H54 (cell line): ENCODE measurements around the gene GSTM4.

Source experiments
- DNase-seq: peaks from one replicate; pipeline ENCODE4 v3.0.0; 2011; ENCODE audit warnings: low spot score, mixed read lengths; ENCODE audit not compliant: insufficient read length
- FAIRE-seq: peaks from 3 replicates; lab custom pipeline; 2011; peaks lifted over from hg19 to GRCh38; lab: Jason Lieb, UNC
- POLR2A ChIP-seq: IDR thresholded peaks from 2 replicates; pipeline ENCODE4 v1.6.1; 2011; ENCODE audit warnings: low read depth, mild to moderate bottlenecking, low read length

The GSTM4 gene

DNA sequence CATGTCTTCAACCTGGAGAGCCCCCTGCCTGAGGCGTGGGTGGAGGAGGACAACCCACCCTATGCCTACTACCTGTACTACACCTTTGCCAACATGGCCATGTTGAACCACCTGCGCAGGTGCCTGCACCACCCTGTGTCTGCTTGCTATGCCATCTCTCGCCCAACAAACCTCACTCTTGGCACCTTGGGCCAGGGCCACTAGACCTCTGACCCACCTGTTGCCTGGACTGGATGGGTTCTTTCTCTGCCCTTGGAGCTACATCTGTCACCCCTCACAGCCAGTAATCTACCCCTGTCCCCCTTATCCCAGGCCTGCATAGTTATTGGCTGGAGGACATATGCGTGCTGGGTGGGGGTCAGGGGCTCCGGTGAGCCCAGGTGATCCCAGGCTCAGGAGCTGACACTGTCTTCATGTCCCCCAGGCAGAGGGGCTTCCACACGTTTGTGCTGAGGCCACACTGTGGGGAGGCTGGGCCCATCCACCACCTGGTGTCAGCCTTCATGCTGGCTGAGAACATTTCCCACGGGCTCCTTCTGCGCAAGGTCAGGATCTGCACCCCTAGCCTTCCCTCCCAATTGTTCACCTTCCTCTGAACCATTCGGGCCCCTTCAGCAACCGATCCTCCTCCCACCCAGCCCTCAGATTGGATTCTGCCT, 26.4 kb upstream of the GSTM4 start:
- DNase-seq (no peak), FAIRE-seq (no peak)
- TF ChIP-seq POLR2A = no peak

DNA sequence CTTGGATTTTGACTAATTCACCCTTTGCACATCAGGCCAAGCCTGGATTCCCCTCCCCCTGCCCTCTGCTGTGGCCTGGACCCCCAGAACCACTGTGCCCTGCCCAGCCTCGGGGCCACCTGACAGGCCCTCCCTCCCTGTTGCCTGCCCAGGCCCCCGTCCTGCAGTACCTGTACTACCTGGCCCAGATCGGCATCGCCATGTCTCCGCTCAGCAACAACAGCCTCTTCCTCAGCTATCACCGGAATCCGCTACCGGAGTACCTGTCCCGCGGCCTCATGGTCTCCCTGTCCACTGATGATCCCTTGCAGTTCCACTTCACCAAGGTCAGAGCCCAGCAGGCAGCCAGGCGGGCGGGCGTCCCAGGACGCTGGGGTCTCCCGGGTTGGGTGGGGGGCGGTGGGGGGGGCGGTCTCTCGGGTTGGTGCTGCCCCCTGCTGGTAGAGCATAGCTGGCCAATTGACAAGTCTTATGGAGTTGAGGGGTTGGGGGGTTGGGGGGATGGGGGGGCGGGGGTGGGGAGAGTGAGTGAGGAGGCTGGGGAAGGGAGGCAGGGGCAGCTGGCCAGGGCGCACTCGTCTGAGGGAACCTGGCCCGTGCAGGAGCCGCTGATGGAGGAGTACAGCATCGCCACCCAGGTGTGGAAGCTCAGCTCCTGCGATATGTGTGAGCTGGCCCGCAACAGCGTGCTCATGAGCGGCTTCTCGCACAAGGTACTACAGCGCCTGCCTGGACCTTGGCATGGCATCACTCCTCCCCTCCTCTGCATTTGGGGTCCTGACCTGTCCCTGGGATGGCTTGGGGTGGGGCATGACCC, 25.6 kb upstream of the GSTM4 start:
- no peak for DNase-seq
- no peak for FAIRE-seq
- TF ChIP-seq POLR2A = no peak

DNA sequence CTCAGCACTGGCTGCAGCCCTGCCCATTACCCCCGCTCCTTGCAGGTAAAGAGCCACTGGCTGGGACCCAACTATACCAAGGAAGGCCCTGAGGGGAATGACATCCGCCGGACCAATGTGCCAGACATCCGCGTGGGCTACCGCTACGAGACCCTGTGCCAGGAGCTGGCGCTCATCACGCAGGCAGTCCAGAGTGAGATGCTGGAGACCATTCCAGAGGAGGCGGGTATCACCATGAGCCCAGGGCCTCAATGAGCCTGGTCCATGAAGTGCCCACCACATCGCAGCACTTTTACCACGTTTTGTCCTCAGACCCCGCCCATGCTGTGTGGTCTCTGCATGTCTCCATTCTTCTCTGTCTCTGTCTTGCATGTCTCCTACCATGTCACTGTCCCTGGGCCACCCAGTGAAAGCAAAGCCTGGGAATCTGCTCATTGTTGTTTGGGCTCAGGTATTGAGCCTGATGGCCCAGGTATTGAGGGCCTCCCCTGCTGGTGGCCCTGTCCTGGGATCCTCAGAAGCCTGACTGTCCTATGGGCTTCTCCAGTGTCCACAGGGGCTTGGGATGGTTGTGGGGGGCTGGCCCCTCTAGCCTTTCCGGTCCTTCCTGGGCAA, 24.9 kb upstream of the GSTM4 start:
- no peak for TF ChIP-seq POLR2A
- DNase-seq (no peak), FAIRE-seq (no peak)

DNA sequence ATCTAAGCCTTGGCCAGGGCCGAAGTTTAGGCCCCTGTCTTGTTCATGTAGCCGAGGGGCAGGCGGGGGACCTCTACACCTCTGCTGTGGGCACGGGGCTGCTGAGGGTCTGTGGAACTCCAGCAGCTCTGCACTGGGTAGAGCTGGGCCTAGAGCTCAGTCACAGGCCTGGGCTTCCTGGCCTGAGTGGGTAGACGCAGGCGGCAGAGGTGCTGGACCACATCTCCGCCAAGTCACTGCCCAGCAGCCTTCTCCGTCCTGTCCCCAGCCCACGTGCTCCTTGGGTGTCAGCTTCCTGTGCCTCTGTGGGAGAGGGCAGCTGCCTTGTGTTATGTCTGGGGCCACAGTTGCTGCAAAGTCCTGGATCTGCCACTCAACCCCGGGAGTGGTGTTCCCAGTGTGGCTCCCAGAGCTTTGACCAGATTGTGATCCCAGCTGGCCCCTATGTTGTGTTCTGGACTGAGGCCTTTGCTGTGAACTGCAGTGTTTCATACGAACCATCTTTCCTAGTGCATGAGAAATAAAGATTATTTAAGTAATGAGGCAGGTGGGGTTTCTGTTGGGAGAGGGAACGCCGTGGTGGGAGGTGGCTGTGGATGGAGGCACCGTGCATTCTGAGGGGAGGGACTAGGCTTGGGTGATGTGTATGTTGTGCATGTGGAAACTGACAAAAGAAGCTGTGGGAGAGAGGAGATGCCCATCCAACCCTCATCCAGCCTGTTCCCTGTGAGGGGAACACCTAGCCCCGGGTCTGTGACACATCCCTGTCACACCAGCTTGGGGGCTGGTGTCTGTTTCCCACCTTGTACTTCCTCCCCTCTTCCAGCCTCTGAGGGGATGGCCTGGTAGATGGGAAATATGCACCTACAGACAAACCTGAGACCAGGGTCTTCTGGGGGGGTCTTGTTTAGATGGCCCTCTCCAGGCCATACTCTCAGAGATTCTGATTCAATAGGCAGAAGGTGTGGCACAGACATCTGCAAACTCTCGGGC, 24.1 kb upstream of the GSTM4 start:
- no peak for DNase-seq
- no peak for TF ChIP-seq POLR2A
- FAIRE-seq = no peak

DNA sequence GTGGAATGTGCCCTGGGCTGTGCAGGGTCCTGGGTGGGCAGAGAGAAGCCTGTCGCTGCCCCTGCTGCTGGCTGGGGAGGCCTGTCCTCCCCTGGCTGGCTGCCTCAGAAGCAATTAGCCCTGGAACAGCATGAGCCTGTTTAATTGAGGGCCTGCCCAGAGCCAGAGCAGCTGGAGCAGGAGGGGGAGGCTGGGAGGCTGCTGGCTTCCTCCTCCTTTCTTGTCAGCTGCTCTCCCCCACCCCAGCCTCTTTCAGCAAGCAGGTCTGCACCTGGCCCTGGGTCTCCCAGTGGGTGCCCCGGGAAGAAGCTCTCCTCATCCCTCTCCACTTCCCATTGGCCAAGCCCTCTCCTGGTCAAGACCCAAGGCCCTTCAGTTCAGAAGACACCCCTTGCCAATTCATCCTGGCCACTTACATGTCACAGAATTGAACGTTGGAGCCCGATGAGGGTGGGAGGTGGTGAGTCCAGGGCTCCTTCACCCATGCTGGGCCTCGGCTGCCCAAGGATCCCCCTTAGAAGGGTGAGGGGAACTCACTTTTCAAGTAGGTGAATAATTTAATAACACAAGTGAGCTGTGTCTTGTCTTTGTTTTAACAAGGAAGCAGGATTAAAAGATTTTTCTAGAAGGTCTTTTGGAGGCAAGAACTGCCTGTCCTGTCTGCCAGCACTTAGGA, 23.1 kb upstream of the GSTM4 start:
- no peak for DNase-seq
- FAIRE-seq = no peak
- no peak for TF ChIP-seq POLR2A

DNA sequence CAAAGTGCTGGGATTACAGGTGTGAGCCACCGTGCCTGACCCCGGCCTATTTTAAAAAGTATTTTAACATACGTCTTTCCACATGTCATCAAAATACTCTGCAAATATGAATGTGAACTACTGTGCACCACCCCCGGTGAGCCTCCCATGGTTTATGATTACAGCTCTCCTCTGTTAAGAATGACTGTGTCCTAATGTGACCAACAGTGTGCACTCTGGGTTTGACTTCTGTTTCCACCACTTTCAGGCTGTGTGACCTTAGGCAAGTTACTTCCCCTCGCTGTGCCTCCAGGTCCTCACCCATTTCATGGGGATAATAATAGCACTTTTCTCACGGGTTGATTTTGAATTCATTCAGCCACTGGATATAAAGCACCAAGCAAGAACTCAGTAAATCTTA, 21.6 kb upstream of the GSTM4 start:
- no peak for TF ChIP-seq POLR2A
- DNase-seq = no peak
- no peak for FAIRE-seq

DNA sequence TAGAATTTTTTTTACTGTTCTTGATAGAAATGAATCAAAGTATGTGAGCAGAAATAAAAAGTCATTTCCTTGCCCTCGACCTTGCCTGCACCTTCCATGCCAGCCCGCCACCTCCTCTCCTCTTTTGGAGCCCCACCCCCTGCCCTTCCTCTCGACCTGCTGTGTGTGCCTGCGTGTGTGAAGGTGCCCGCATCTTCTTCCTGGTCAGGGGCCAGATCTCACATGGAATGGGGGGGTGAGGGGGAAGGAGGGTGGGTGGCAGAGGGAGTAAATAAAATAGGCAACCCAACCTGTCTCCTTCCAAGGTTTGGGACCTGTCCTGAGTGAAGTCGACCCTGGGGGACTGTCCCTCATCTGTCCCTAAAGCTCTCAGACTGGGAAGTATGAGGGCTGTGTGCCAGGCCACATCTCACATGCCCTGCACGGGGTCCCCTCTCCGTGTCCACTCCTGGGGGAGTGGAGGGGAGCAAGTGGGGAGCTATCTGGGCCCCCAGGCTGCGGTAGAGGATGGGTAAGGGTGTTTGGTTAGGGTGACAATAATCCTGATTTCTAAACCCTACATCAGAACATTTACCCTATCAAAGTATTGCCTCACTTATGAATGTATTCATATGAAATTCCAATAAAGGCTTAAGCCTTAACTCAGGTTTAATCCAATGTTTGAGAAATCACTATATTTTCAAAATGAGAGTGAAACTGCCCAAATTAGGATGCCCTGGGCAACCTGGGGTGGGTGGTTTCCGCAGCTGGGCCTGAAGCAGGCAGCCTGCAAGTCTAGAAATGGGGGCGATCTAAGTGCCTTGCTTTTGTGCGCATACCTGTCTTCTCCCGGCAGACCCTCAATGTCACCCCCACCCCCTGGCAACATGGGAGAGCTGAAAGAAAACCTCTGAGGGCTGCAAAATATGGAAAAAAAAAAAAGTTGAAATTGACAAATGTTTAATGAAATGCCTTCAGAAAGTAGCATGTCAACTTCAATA, 20.8 kb upstream of the GSTM4 start:
- DNase-seq (no peak), FAIRE-seq (no peak)
- TF ChIP-seq POLR2A = no peak

DNA sequence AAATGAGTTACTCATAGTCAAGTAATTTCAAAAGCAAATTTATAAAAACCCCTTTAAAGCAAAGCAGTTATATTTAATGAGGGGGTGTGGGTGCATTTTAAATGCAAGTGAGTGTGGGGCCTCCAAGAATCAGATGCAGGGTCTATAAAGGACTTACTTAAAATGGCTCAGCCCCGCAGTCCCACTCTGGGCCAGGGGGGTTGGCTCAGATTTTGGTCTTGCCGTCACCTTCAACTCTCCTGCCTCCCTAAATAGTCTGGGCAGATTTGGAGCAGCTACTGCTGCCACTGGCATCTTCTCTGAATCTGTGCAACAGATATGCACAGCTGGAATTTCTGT, 20.1 kb upstream of the GSTM4 start:
- FAIRE-seq = no peak
- no peak for DNase-seq
- no peak for TF ChIP-seq POLR2A

DNA sequence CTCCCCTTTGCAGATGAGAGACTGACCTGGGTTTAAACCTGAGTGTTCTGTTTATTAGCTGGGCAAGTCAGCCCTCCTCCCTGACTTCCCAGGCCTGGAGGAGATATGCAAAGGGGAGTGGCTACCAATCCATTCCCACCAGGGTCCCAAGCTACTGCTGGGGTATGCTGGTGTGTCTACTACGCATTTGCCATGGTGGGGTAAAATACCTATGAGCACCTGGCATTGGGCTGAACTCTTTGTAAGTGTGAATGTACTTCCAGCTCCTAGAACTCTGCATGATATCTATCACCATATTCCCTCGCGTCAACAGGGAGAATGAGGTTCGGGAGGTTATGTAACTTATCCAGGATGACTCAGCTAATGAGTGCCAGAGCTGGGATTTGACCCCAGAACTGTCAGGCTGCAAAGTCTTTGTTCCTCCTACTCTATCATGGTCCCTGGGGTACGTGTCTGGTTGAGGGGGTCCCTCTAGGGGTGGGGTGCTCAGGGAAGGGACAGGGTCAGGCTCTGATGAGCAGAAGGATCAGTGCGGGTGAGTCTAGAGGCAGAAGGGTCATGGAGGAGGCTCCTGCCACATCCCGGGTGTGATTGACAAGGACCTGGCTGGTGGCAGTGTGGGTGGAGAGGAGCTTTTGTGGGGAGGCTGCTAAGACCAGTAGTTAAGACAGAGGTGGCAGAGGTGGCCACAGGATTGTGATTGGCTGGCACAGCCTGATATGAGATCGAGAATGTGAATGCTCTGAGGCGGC, 19.5 kb upstream of the GSTM4 start:
- TF ChIP-seq POLR2A = no peak
- no peak for FAIRE-seq
- DNase-seq = no peak

DNA sequence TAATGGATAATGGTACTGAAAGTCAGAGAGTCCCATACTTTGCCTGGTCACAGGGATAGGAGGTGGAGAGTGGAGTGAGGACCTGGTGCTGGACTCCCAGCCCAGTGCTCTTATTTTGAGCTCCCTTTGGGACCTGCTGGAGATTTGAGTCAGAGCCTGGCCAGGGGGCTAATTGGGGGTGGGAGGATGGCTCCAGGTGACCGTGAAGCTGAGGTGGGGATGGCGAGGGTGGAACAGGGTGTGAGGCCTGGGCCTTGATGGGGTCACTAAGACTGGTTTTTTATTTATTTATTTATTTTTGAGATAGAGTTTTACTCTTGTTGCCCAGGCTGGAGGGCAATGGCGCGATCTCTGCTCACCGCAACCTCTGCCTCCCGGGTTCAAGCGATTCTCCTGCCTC, 18.5 kb upstream of the GSTM4 start:
- no peak for TF ChIP-seq POLR2A
- no peak for FAIRE-seq
- no peak for DNase-seq

DNA sequence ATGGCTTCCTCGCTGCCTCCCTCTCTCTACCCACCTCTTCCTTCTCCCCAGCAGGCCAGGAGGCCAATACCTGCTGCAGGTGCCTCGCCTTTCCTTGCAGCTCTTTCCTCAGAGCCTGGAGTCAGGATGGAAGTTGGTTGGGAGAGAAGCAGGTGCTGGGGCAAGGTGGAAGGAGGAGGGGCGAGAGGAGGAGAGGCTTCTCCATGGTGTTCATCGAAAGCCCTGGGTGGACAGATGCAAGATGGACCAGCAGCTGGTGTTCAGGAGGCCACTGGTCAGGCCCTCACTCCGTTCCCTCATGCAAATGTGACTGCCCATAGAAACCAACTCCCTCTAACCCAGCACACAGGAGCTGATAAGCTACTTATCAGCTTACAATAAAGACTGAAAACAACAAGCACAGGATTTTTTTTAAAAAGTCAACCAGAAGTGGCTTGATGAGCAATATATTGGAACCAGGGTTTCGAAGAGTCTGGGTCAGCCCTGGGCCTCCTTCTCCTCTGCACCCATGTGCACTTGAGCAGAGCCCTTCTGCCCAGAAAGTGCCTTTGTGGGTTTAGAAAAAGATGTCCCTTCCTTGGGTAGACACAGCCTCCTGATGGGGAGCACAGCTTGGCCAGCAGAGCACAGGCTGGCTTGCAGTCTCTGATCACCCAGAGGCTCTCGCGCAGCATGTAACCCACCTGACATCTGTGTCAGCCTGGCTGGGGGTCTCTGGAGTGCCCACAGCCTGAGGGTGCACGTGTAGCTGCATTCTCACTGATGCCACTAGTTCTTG, 16.6 kb upstream of the GSTM4 start:
- no peak for TF ChIP-seq POLR2A
- DNase-seq (no peak), FAIRE-seq (no peak)
